Type B pancreatic cell (in vitro differentiated cells): ENCODE results near the gene NACC1. TPM values are rescaled to one million over a fixed set of nuclear protein-coding genes. Genes with fewer than 3 reads are reported as not detected.

Source experiments
- DNase-seq: peaks from one replicate; pipeline ENCODE4 v3.0.0; 2021; ENCODE audit warnings: mixed read lengths; ENCODE audit not compliant: unreplicated experiment; ENCODE audit errors: extremely low spot score
- H3K27ac Mint-ChIP-seq: 2 replicates; pipeline ENCODE4 v1.8.0; 2021; ENCODE audit warnings: mild to moderate bottlenecking, mixed read lengths
- H3K27me3 Mint-ChIP-seq: 2 replicates; pipeline ENCODE4 v1.8.0; 2021; ENCODE audit warnings: mixed read lengths
- H3K36me3 Mint-ChIP-seq: 2 replicates; pipeline ENCODE4 v1.8.0; 2021; ENCODE audit warnings: mixed read lengths
- H3K4me1 Mint-ChIP-seq: one replicate; pipeline ENCODE4 v1.8.0; 2021; ENCODE audit warnings: mixed read lengths; ENCODE audit not compliant: unreplicated experiment
- H3K4me3 Mint-ChIP-seq: 2 replicates; pipeline ENCODE4 v1.8.0; 2021; ENCODE audit warnings: mild to moderate bottlenecking, mixed read lengths
- H3K9me3 Mint-ChIP-seq: 2 replicates; pipeline ENCODE4 v1.8.0; 2021; ENCODE audit warnings: mixed read lengths
- CTCF ChIP-seq: fragments of 200-600 bp; sonication (generic); conservative IDR thresholded peaks from 2 replicates; pipeline ENCODE4 v1.5.0; 2021; ENCODE audit warnings: antibody characterized with exemption, mild to moderate bottlenecking
- total RNA-seq: library from RNA; stranded (reverse); gene quantifications from 2 replicates; pipeline ENCODE4 v1.2.1, GENCODE V29; 2021; ENCODE audit warnings: low replicate concordance

Gene NACC1
- total RNA-seq, 1 donor from 2014 or later, result 66.8 TPM

- H3K4me3 Mint-ChIP-seq, result peak overlapping the region; percentile 54
- no peak for DNase-seq
Observed at GRCh38 chr19:13121551-13122274, 3.6 kb downstream of the NACC1 start.

GRCh38 chr19:13122275-13122878 is 4.3 kb downstream of the NACC1 start:
- Mint-ChIP-seq H3K27me3 (no peaks in the 10 kb centered on the region), H3K27ac (peak overlapping the region; percentile 20), H3K36me3 (no peaks in the 10 kb centered on the region), H3K4me3 (peak overlapping the region; percentile 54), H3K9me3 (no peaks in the 10 kb centered on the region), H3K4me1 (peaks cover 26% of the 10 kb centered on the region)
- TF ChIP-seq CTCF, result no peak
- DNase-seq, result no peak

More at GRCh38 chr19:13121551-13122274, 3.6 kb downstream of the NACC1 start:
- Mint-ChIP-seq H3K27ac (peak overlapping the region; percentile 20), H3K4me1 (peaks cover 31% of the 10 kb centered on the region), H3K36me3 (no peaks in the 10 kb centered on the region), H3K27me3 (no peaks in the 10 kb centered on the region), H3K9me3 (no peaks in the 10 kb centered on the region)
- no peak for TF ChIP-seq CTCF

- Mint-ChIP-seq H3K27ac (no peak overlapping the region), H3K4me3 (no peak overlapping the region), H3K36me3 (no peaks in the 10 kb centered on the region), H3K4me1 (peaks cover 26% of the 10 kb centered on the region), H3K27me3 (no peaks in the 10 kb centered on the region), H3K9me3 (no peaks in the 10 kb centered on the region)
- no peak for DNase-seq
- no peak for TF ChIP-seq CTCF
Observed at GRCh38 chr19:13122980-13123957, 5.2 kb downstream of the NACC1 start.

GRCh38 chr19:13127051-13127450 is 9.0 kb downstream of the NACC1 start:
- Mint-ChIP-seq H3K27ac (no peak overlapping the region), H3K4me3 (no peak overlapping the region)

More at GRCh38 chr19:13127051-13127450, 9.0 kb downstream of the NACC1 start:
- H3K4me1 Mint-ChIP-seq, result peaks cover 14% of the 10 kb centered on the region
- no peak for DNase-seq
- no peak for TF ChIP-seq CTCF
- H3K36me3 Mint-ChIP-seq, result no peaks in the 10 kb centered on the region
- no peaks in the 10 kb centered on the region for H3K27me3 Mint-ChIP-seq
- no peaks in the 10 kb centered on the region for H3K9me3 Mint-ChIP-seq
